Endodermal cell (in vitro differentiated cells): ENCODE measurements around the gene CDKN3. TPM values are rescaled to one million over a fixed set of nuclear protein-coding genes. Genes with fewer than 3 reads are reported as not detected.

Experiments used
- DNase-seq: peaks from one replicate; pipeline ENCODE4 v3.0.0-alpha.2; 2017
- H3K27ac ChIP-seq: 2 replicates; pipeline ENCODE4 v1.5.1; 2013; ENCODE audit warnings: mild to moderate bottlenecking, low read depth, low read length, moderate library complexity
- H3K27me3 ChIP-seq: 2 replicates; pipeline ENCODE4 v1.6.1; 2013; ENCODE audit warnings: mild to moderate bottlenecking, low read length, moderate library complexity; ENCODE audit not compliant: insufficient read depth, control insufficient read depth, poor library complexity, severe bottlenecking
- H3K36me3 ChIP-seq: 2 replicates; pipeline ENCODE4 v1.7.0; 2013; ENCODE audit warnings: mild to moderate bottlenecking, low read length, moderate library complexity; ENCODE audit not compliant: control insufficient read depth, insufficient read depth
- H3K4me1 ChIP-seq: one replicate; pipeline ENCODE4 v1.7.0; 2013; ENCODE audit warnings: low read length; ENCODE audit not compliant: control insufficient read depth, insufficient read depth
- H3K4me3 ChIP-seq: 2 replicates; pipeline ENCODE4 v1.5.1; 2013; ENCODE audit warnings: mild to moderate bottlenecking, low read length, moderate library complexity
- H3K9ac ChIP-seq: 2 replicates; pipeline ENCODE4 v1.6.1; 2013; ENCODE audit warnings: mild to moderate bottlenecking, low read length, moderate library complexity; ENCODE audit not compliant: poor library complexity, severe bottlenecking; ENCODE audit errors: extremely low read depth
- H3K9me3 ChIP-seq: 2 replicates; pipeline ENCODE4 v1.6.1; 2013; ENCODE audit warnings: mild to moderate bottlenecking, low read length, moderate library complexity; ENCODE audit not compliant: control insufficient read depth
- H3K27ac Mint-ChIP-seq: 2 replicates; pipeline ENCODE4 v1.8.0; 2020; ENCODE audit warnings: mixed read lengths
- H3K27me3 Mint-ChIP-seq: 2 replicates; pipeline ENCODE4 v1.8.0; 2021; ENCODE audit warnings: mild to moderate bottlenecking, mixed read lengths; ENCODE audit not compliant: insufficient read depth
- H3K36me3 Mint-ChIP-seq: 2 replicates; pipeline ENCODE4 v1.8.0; 2020; ENCODE audit warnings: low read depth, mixed read lengths
- H3K4me1 Mint-ChIP-seq: 2 replicates; pipeline ENCODE4 v1.8.0; 2020; ENCODE audit warnings: mixed read lengths
- H3K4me3 Mint-ChIP-seq: 2 replicates; pipeline ENCODE4 v1.8.0; 2020; ENCODE audit warnings: mild to moderate bottlenecking, moderate library complexity, mixed read lengths
- H3K9me3 Mint-ChIP-seq: 2 replicates; pipeline ENCODE4 v1.8.0; 2020; ENCODE audit warnings: mild to moderate bottlenecking, mixed read lengths
- CTCF ChIP-seq: fragments of 200-600 bp; sonication (generic); conservative IDR thresholded peaks from 2 replicates; pipeline ENCODE4 v1.5.0; 2021; ENCODE audit warnings: antibody characterized with exemption, mild to moderate bottlenecking
- WGBS, 2 experiments: methylation state at CpG; one replicate each; pipeline versions ENCODE4 v1.1.5 to v1.1.7; 2013; ENCODE audit warnings: missing lambda C conversion rate in 2 of 2, mixed read lengths in 1 of 2; ENCODE audit not compliant: insufficient coverage in 1 of 2, insufficient read length in 1 of 2; 5-methylcytosine and 5-hydroxymethylcytosine counted together
- total RNA-seq, 2 donors: library from RNA; stranded (reverse); fragmentation: NEBNext Ultra II Directional in 1 of 2; extraction: Animal tissue kit (Norgen Biotek cat#: 25700) in 1 of 2; gene quantifications; 2 replicates in 1 of 2; 3 replicates in 1 of 2; pipeline ENCODE4 v1.2.1, GENCODE V29; 2021

Gene CDKN3
- total RNA-seq, 2 donors from 2014 or later, result 31.5 to 39.8 TPM

- Mint-ChIP-seq H3K9me3 (no peaks in the 10 kb centered on the region), H3K27ac (no peak overlapping the region), H3K4me1 (no peaks in the 10 kb centered on the region), H3K27me3 (no peaks in the 10 kb centered on the region), H3K4me3 (no peak overlapping the region), H3K36me3 (peaks cover 29% of the 10 kb centered on the region)
- H3K4me1 ChIP-seq, result no peaks in the 10 kb centered on the region
- no peak overlapping the region for H3K4me3 ChIP-seq
- no peak for DNase-seq
- peaks cover 31% of the 10 kb centered on the region for H3K36me3 ChIP-seq
- TF ChIP-seq CTCF, result no peak
- no peak overlapping the region for H3K27ac ChIP-seq
- no peak overlapping the region for H3K9ac ChIP-seq
- no peaks in the 10 kb centered on the region for H3K9me3 ChIP-seq
- 90 to 100% methylated on average over 3 of the region's 3 CpGs for WGBS, 2 experiments
- no peaks in the 10 kb centered on the region for H3K27me3 ChIP-seq
These were observed 14.6 kb downstream of the CDKN3 start for GRCh38 chr14:54411371-54411770.

- DNase-seq, result peak; percentile 81
- no peak overlapping the region for H3K4me3 Mint-ChIP-seq
- peaks cover 12% of the 10 kb centered on the region for H3K36me3 Mint-ChIP-seq
- H3K36me3 ChIP-seq, result peaks cover 54% of the 10 kb centered on the region
- TF ChIP-seq CTCF, result peak; percentile 76
- no peaks in the 10 kb centered on the region for H3K27me3 ChIP-seq
- no peaks in the 10 kb centered on the region for H3K4me1 ChIP-seq
- H3K4me1 Mint-ChIP-seq, result peaks cover 2% of the 10 kb centered on the region
- H3K4me3 ChIP-seq, result no peak overlapping the region
- H3K9ac ChIP-seq, result no peak overlapping the region
- no peak overlapping the region for H3K27ac ChIP-seq
- no peaks in the 10 kb centered on the region for H3K9me3 ChIP-seq
- no peaks in the 10 kb centered on the region for H3K9me3 Mint-ChIP-seq
- WGBS, 2 experiments, result 61 to 63% methylated on average over 7 of the region's 7 CpGs
- no peaks in the 10 kb centered on the region for H3K27me3 Mint-ChIP-seq
- H3K27ac Mint-ChIP-seq, result no peak overlapping the region
These were observed 23.8 kb downstream of the CDKN3 start for GRCh38 chr14:54420478-54421142.

GRCh38 chr14:54423991-54424390 is 27.2 kb downstream of the CDKN3 start:
- no peaks in the 10 kb centered on the region for H3K4me1 ChIP-seq
- no peak overlapping the region for H3K4me3 ChIP-seq
- peaks cover 67% of the 10 kb centered on the region for H3K36me3 ChIP-seq
- Mint-ChIP-seq H3K27me3 (no peaks in the 10 kb centered on the region), H3K4me1 (peaks cover 2% of the 10 kb centered on the region), H3K9me3 (no peaks in the 10 kb centered on the region), H3K36me3 (peaks cover 22% of the 10 kb centered on the region), H3K4me3 (no peak overlapping the region), H3K27ac (no peak overlapping the region)
- no peaks in the 10 kb centered on the region for H3K9me3 ChIP-seq
- H3K27ac ChIP-seq, result no peak overlapping the region
- no peaks in the 10 kb centered on the region for H3K27me3 ChIP-seq
- no peak for DNase-seq
- TF ChIP-seq CTCF, result no peak
- no peak overlapping the region for H3K9ac ChIP-seq
